Thyroid gland (tissue), 4 donors: Measurements from ENCODE around the gene SLC17A7.

ENCODE experiments used
- POLR2A ChIP-seq, 2 donors: fragments of 450-650 bp; IDR thresholded peaks; one replicate each; pipeline ENCODE4 v1.6.1; 2017; ENCODE audit warnings: antibody characterized with exemption in 2 of 2, mild to moderate bottlenecking in 2 of 2, moderate library complexity in 1 of 2
- TF ChIP-seq, protein P1 (sequence below), 6 experiments: fragments of 200-600 bp in 3 of 6; fragments of 450-650 bp in 3 of 6; sonication (generic) in 3 of 6; IDR thresholded peaks; one replicate each; pipeline ENCODE4 v1.5.1; 2016 to 2019; ENCODE audit warnings: antibody characterized with exemption in 6 of 6, mild to moderate bottlenecking in 2 of 6, inconsistent platforms in 1 of 6, moderate library complexity in 1 of 6

GRCh38 chr19:49398931-49399330, 42.4 kb downstream of the SLC17A7 start:
- TF ChIP-seq, protein P1, sequence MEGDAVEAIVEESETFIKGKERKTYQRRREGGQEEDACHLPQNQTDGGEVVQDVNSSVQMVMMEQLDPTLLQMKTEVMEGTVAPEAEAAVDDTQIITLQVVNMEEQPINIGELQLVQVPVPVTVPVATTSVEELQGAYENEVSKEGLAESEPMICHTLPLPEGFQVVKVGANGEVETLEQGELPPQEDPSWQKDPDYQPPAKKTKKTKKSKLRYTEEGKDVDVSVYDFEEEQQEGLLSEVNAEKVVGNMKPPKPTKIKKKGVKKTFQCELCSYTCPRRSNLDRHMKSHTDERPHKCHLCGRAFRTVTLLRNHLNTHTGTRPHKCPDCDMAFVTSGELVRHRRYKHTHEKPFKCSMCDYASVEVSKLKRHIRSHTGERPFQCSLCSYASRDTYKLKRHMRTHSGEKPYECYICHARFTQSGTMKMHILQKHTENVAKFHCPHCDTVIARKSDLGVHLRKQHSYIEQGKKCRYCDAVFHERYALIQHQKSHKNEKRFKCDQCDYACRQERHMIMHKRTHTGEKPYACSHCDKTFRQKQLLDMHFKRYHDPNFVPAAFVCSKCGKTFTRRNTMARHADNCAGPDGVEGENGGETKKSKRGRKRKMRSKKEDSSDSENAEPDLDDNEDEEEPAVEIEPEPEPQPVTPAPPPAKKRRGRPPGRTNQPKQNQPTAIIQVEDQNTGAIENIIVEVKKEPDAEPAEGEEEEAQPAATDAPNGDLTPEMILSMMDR (IDR thresholded peaks at IDR 0.05), result no peak
- no peak for TF ChIP-seq POLR2A (IDR thresholded peaks at IDR 0.05)
